PC-9 (cell line): Measurements from ENCODE around the gene OR5B2.

Source experiments
- EZH2 ChIP-seq: fragments of 200-600 bp; sonication (generic); IDR thresholded peaks from 2 replicates; pipeline ENCODE4 v1.8.0; 2017; ENCODE audit warnings: antibody characterized with exemption, low read depth
- TF ChIP-seq, protein P1 (sequence below): fragments of 200-600 bp; sonication (generic); conservative IDR thresholded peaks from 2 replicates; pipeline ENCODE4 v1.6.1; 2017; ENCODE audit warnings: mixed run types, antibody characterized with exemption, mild to moderate bottlenecking, moderate library complexity

DNA sequence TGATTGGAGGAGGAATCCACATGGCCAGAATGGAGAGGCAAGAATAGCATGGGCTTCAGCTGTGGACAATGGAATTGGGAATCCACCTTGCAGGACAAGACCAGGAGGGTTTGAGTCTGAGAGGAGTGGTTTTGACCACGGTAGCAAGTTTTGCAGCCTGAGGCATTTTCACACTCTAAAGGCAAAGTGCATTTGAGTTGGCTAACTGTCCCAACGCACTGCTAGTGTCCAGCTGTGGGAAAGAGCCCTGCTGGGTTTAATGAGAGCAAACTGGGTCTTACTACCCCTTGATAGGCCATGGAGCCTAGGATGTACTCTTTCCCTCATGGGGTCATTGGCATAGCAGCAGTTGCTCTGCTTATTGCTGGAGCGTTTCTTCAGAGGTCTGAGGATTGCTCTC, at the start of gene OR5B2:
- TF ChIP-seq, protein P1, sequence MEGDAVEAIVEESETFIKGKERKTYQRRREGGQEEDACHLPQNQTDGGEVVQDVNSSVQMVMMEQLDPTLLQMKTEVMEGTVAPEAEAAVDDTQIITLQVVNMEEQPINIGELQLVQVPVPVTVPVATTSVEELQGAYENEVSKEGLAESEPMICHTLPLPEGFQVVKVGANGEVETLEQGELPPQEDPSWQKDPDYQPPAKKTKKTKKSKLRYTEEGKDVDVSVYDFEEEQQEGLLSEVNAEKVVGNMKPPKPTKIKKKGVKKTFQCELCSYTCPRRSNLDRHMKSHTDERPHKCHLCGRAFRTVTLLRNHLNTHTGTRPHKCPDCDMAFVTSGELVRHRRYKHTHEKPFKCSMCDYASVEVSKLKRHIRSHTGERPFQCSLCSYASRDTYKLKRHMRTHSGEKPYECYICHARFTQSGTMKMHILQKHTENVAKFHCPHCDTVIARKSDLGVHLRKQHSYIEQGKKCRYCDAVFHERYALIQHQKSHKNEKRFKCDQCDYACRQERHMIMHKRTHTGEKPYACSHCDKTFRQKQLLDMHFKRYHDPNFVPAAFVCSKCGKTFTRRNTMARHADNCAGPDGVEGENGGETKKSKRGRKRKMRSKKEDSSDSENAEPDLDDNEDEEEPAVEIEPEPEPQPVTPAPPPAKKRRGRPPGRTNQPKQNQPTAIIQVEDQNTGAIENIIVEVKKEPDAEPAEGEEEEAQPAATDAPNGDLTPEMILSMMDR: no peak
- TF ChIP-seq EZH2: no peak
